Keratinocyte (primary cell): Measurements from ENCODE around the gene RRP1B. TPM values are rescaled to one million over a fixed set of nuclear protein-coding genes. Genes with fewer than 3 reads are reported as not detected.

Source experiments
- DNase-seq: peaks from one replicate; pipeline ENCODE4 v3.0.0-alpha.2; 2011; ENCODE audit warnings: low read depth, missing footprints, low spot score
- FAIRE-seq: peaks from 2 replicates; lab custom pipeline; 2011; peaks lifted over from hg19 to GRCh38; lab: Jason Lieb, UNC
- H2AFZ ChIP-seq: 2 replicates; pipeline ENCODE4 v1.6.0; 2012; ENCODE audit warnings: low read length, control low read depth, inconsistent platforms; ENCODE audit not compliant: control insufficient read depth
- H3K27ac ChIP-seq: 2 replicates; pipeline ENCODE4 v1.5.1; 2011; ENCODE audit warnings: low read length; ENCODE audit not compliant: control insufficient read depth, insufficient read depth
- H3K27me3 ChIP-seq: 3 replicates; pipeline ENCODE4 v1.6.0; 2011; ENCODE audit warnings: low read length; ENCODE audit not compliant: control insufficient read depth, insufficient read depth; ENCODE audit errors: extremely low read depth
- H3K36me3 ChIP-seq, 2 experiments: 2 replicates in 1 of 2; 3 replicates in 1 of 2; pipeline ENCODE4 v1.5.1; 2011; ENCODE audit warnings: low read length in 2 of 2, mild to moderate bottlenecking in 1 of 2; ENCODE audit not compliant: control insufficient read depth in 2 of 2, insufficient read depth in 2 of 2; ENCODE audit errors: extremely low read depth in 1 of 2
- H3K4me1 ChIP-seq: 3 replicates; pipeline ENCODE4 v1.5.1; 2011; ENCODE audit warnings: low read length; ENCODE audit not compliant: control insufficient read depth, insufficient read depth; ENCODE audit errors: extremely low read depth
- H3K4me2 ChIP-seq: 3 replicates; pipeline ENCODE4 v1.6.0; 2011; ENCODE audit warnings: low read depth, low read length; ENCODE audit not compliant: control insufficient read depth, insufficient read depth; ENCODE audit errors: extremely low read depth
- H3K4me3 ChIP-seq, 3 experiments: fragments of 200-600 bp in 1 of 3; sonication (generic) in 1 of 3; 2 replicates in 2 of 3; 3 replicates in 1 of 3; pipeline ENCODE4 v1.5.1; 2011 to 2016; ENCODE audit warnings: low read length in 3 of 3, mild to moderate bottlenecking in 3 of 3, control low read depth in 2 of 3, inconsistent platforms in 1 of 3, low read depth in 1 of 3, mixed read lengths in 1 of 3, mixed run types in 1 of 3, moderate library complexity in 1 of 3; ENCODE audit not compliant: control insufficient read depth in 2 of 3, insufficient read depth in 2 of 3; ENCODE audit errors: extremely low read depth in 1 of 3
- H3K79me2 ChIP-seq: 2 replicates; pipeline ENCODE4 v1.6.0; 2012; ENCODE audit warnings: low read length; ENCODE audit not compliant: control insufficient read depth, insufficient read depth
- H3K9ac ChIP-seq: 3 replicates; pipeline ENCODE4 v1.6.0; 2011; ENCODE audit warnings: low read length; ENCODE audit not compliant: control insufficient read depth, insufficient read depth; ENCODE audit errors: extremely low read depth
- H3K9me1 ChIP-seq: 3 replicates; pipeline ENCODE4 v1.6.0; 2011; ENCODE audit warnings: low read length; ENCODE audit not compliant: control insufficient read depth, insufficient read depth; ENCODE audit errors: extremely low read depth
- H3K9me3 ChIP-seq: 2 replicates; pipeline ENCODE4 v1.5.1; 2012; ENCODE audit warnings: low read depth, low read length; ENCODE audit not compliant: control insufficient read depth
- H4K20me1 ChIP-seq: 3 replicates; pipeline ENCODE4 v1.6.0; 2011; ENCODE audit warnings: low read length; ENCODE audit not compliant: control insufficient read depth, insufficient read depth; ENCODE audit errors: extremely low read depth
- CTCF ChIP-seq, 3 experiments: IDR thresholded peaks in 1 of 3; conservative IDR thresholded peaks in 1 of 3; optimal IDR thresholded peaks in 1 of 3; 2 replicates in 2 of 3; 3 replicates in 1 of 3; pipeline versions ENCODE3 to v1.5.1; 2011; ENCODE audit warnings: low read length in 3 of 3, mild to moderate bottlenecking in 3 of 3, moderate library complexity in 2 of 3, control low read depth in 1 of 3, inconsistent platforms in 1 of 3; ENCODE audit not compliant: insufficient read depth in 2 of 3; ENCODE audit errors: extremely low read depth in 1 of 3
- EZH2 ChIP-seq: IDR thresholded peaks from one replicate; pipeline ENCODE4 v1.6.1; 2012; ENCODE audit warnings: inconsistent platforms, mild to moderate bottlenecking, low read length, moderate library complexity
- dilution Hi-C: fragments of 300-500 bp; cut with MboI; formaldehyde crosslinking; loops from one replicate; pipeline ENCODE4 v1.7.0; 2020; ENCODE audit warnings: low sequenced_read_pairs; ENCODE audit not compliant: extremely low pct_ligation_motif_present
- polyA plus RNA-seq, 5 experiments: library from polyadenylated mRNA; depleted of rRNA in 3 of 5; stranded (reverse) in 3 of 5; stranded (forward) in 1 of 5; unstranded in 1 of 5; fragments of >200 nt; gene quantifications; 1 replicate in 1 of 5; 2 replicates in 3 of 5; 3 replicates in 1 of 5; pipeline versions ENCODE4 v1.2.1 to v1.2.3, GENCODE V29; 2011 to 2012; ENCODE audit warnings: missing spikeins in 2 of 5, low read depth in 1 of 5, low replicate concordance in 1 of 5

RRP1B gene
- polyA plus RNA-seq, 1 donor (not counting 4 experiments of a cell fraction or from before 2014, with no cell fraction given): 19.8 TPM

GRCh38 chr21:43689556-43690337 is 30.4 kb downstream of the RRP1B start:
- no peak overlapping the region for H3K27ac ChIP-seq
- H3K36me3 ChIP-seq: peaks cover 45 to 57% of the 10 kb centered on the region in 2 experiments
- H3K4me1 ChIP-seq: no peaks in the 10 kb centered on the region
- no peak overlapping the region for H3K4me2 ChIP-seq
- H3K79me2 ChIP-seq: no peaks in the 10 kb centered on the region
- FAIRE-seq: no peak
- H4K20me1 ChIP-seq: no peaks in the 10 kb centered on the region
- H3K9me3 ChIP-seq: no peaks in the 10 kb centered on the region
- no peak overlapping the region for H3K9ac ChIP-seq
- dilution Hi-C loops: no loop called here
- TF ChIP-seq CTCF (optimal IDR thresholded peaks at IDR 0.05 in 1 of 3, IDR thresholded peaks at IDR 0.05 in 1 of 3, conservative IDR thresholded peaks at IDR 0.05 in 1 of 3; ENCODE audit: extremely low read depth in 1 of 3, insufficient read depth in 2 of 3, low read length in 3 of 3): no peak
- TF ChIP-seq EZH2: no peak
- H3K27me3 ChIP-seq: no peaks in the 10 kb centered on the region
- H3K4me3 ChIP-seq: no peak overlapping the region
- no peaks in the 10 kb centered on the region for H3K9me1 ChIP-seq
- no peak overlapping the region for H2AFZ ChIP-seq
- no peak for DNase-seq

GRCh38 chr21:43690346-43690745 is 31.0 kb downstream of the RRP1B start:
- Histone ChIP-seq H3K4me3 (no peak overlapping the region), H3K9ac (no peak overlapping the region), H4K20me1 (no peaks in the 10 kb centered on the region), H2AFZ (no peak overlapping the region), H3K36me3 (peaks cover 44 to 54% of the 10 kb centered on the region in 2 experiments), H3K9me3 (no peaks in the 10 kb centered on the region), H3K27ac (no peak overlapping the region), H3K4me2 (no peak overlapping the region), H3K9me1 (no peaks in the 10 kb centered on the region), H3K79me2 (no peaks in the 10 kb centered on the region), H3K27me3 (no peaks in the 10 kb centered on the region), H3K4me1 (no peaks in the 10 kb centered on the region)
- no peak for TF ChIP-seq EZH2
- TF ChIP-seq CTCF (optimal IDR thresholded peaks at IDR 0.05 in 1 of 3, IDR thresholded peaks at IDR 0.05 in 1 of 3, conservative IDR thresholded peaks at IDR 0.05 in 1 of 3; ENCODE audit: extremely low read depth in 1 of 3, insufficient read depth in 2 of 3, low read length in 3 of 3): no peak
- DNase-seq: no peak
- dilution Hi-C loops: no loop called here
- no peak for FAIRE-seq
